Activated naive CD4-positive, alpha-beta T cell treated with anti-CD3 and anti-CD28 coated beads, Interleukin-2, amount 50 U/mL, for 24 hours (primary cell): ENCODE data around the gene SVIL.
"Not testable (repeated sequence)": the region's sequence is repeated elsewhere in the genome, so short reads cannot be mapped to it uniquely, and the experiment has no call there.

Experiments used
- H3K27ac Mint-ChIP-seq: one replicate; pipeline ENCODE4 v1.8.0; 2021; ENCODE audit warnings: mild to moderate bottlenecking, mixed read lengths
- H3K27me3 Mint-ChIP-seq: one replicate; pipeline ENCODE4 v1.8.0; 2021; ENCODE audit warnings: mixed read lengths
- H3K36me3 Mint-ChIP-seq: one replicate; pipeline ENCODE4 v1.8.0; 2021; ENCODE audit warnings: mixed read lengths
- H3K4me1 Mint-ChIP-seq: one replicate; pipeline ENCODE4 v1.8.0; 2021; ENCODE audit warnings: mixed read lengths
- H3K4me3 Mint-ChIP-seq: one replicate; pipeline ENCODE4 v1.8.0; 2021; ENCODE audit warnings: mild to moderate bottlenecking, mixed read lengths
- H3K9me3 Mint-ChIP-seq: one replicate; pipeline ENCODE4 v1.8.0; 2021; ENCODE audit warnings: mixed read lengths

Gene SVIL

GRCh38 chr10:29454250-29454649 lies 180.5 kb downstream of the SVIL start:
- H3K9me3 Mint-ChIP-seq = no peaks in the 10 kb centered on the region
- H3K4me1 Mint-ChIP-seq = no peaks in the 10 kb centered on the region
- H3K27me3 Mint-ChIP-seq = no peaks in the 10 kb centered on the region
- no peak overlapping the region for H3K4me3 Mint-ChIP-seq
- no peak overlapping the region for H3K27ac Mint-ChIP-seq
- H3K36me3 Mint-ChIP-seq = peaks cover 12% of the 10 kb centered on the region

- Mint-ChIP-seq H3K4me3 (no peak overlapping the region), H3K27me3 (no peaks in the 10 kb centered on the region), H3K9me3 (no peaks in the 10 kb centered on the region), H3K27ac (no peak overlapping the region), H3K4me1 (no peaks in the 10 kb centered on the region), H3K36me3 (peaks cover 10% of the 10 kb centered on the region)
Measured at GRCh38 chr10:29452546-29452945, 182.2 kb downstream of the SVIL start.

- Mint-ChIP-seq H3K9me3 (no peaks in the 10 kb centered on the region), H3K27me3 (no peaks in the 10 kb centered on the region), H3K27ac (no peak overlapping the region), H3K4me3 (no peak overlapping the region), H3K4me1 (no peaks in the 10 kb centered on the region), H3K36me3 (peaks cover 10% of the 10 kb centered on the region)
Measured at GRCh38 chr10:29451946-29452345, 182.8 kb downstream of the SVIL start.

DNA sequence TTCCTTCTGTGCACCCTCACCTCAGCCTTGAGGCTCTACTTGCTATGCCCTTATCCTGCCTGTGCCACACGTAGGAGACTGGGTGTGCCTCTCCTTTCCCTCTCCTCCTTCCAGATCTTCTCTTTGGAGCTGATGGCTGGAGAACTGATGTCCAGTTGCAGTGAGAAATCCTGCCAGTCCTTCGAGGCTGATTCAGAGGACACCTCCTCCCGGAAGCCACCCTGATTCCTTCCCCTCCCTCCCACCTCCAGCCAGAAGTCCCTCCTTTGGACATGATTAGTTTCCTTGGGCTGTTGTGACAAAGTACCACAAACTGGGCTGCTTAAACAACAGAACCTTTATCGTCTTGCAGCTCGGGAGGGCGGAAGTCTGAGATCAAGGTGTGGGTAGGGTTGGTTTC lies 184.4 kb downstream of the SVIL start:
- H3K9me3 Mint-ChIP-seq = no peaks in the 10 kb centered on the region
- H3K4me1 Mint-ChIP-seq = no peaks in the 10 kb centered on the region
- no peak overlapping the region for H3K4me3 Mint-ChIP-seq
- no peaks in the 10 kb centered on the region for H3K27me3 Mint-ChIP-seq
- H3K27ac Mint-ChIP-seq = no peak overlapping the region
- H3K36me3 Mint-ChIP-seq = peaks cover 6% of the 10 kb centered on the region

DNA sequence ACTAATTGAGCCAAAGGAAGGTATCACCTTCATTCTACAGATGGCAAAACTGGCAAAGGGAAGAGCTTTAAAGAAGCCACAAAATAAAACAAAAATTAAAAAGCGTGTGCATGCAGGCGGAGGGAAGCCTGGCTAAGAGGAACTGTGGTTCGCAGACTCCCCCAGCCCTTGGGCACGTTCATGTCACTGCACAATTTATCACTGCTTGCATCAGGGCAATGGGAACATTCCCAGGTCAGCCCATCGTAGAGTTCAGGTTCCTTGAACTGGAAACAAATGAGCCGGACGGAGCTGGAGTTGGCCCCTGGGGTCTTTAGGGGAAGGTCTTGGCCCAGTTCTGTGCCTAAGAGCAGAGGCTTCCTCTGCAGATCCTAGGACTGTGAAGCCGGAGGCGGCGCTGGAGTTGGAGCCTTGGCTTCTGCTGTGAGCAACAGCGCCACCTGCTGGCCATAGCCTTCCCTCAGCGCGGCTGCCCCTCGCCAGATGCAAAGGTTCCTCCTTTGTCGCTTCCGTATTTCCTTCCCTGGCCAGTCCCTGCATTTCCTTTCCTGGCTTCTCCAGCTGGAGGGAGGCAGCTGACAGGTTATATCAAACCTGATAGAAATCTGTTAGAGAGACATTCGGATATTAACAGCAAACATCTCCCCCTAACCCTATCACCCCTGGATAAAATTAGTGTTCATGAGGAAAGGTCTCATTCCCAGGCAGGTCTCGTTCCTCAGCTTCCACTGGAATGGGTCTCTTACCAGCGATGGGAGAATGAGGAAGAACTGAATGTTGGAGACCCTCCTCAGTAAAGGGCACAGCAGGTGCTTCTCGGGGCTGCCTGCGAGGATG lies 185.8 kb downstream of the SVIL start:
- H3K27ac Mint-ChIP-seq, H3K36me3 Mint-ChIP-seq, H3K27me3 Mint-ChIP-seq, H3K4me1 Mint-ChIP-seq, H3K4me3 Mint-ChIP-seq, H3K9me3 Mint-ChIP-seq: not testable (repeated sequence)

DNA sequence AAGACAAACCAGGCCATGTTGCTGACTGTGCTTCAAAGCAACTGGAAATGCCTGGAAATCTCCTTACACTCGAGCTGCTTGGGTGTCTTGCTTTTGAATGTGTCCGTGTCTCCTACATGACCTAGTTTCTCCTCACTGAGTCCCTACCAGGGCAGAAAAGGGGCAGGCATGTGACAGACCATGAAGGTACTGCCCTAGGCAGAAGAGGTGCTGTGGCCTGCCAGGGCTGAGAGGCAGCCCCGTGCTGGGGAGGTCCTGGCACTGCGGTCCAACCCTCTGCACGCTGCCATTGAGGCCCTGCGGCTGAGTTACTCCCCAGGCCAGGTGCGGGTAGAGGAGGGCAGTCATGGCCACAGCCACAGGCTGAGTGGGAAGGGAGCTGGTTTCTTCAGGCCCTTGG lies 186.6 kb downstream of the SVIL start:
- no peak overlapping the region for H3K4me3 Mint-ChIP-seq
- H3K9me3 Mint-ChIP-seq = no peaks in the 10 kb centered on the region
- H3K27me3 Mint-ChIP-seq = no peaks in the 10 kb centered on the region
- no peak overlapping the region for H3K27ac Mint-ChIP-seq
- H3K4me1 Mint-ChIP-seq = no peaks in the 10 kb centered on the region
- no peaks in the 10 kb centered on the region for H3K36me3 Mint-ChIP-seq

DNA sequence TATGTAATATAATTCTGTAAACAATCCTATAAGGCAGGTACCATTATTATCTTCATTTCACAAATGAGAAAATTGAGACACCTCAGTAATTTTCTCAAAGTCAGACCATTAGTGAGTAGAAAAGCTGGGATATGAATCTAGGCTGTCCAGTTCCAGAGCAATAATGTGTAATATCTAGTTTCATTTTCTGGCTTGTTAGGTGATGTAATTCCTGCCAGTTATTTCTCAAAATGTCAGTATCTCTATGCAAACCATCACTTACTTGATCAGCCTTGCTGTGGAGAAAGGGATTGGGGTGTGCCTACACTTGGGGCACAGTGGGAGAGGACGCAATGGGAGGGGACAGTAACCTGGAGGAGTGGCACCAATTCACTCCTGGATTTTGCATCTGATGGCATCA lies 188.4 kb downstream of the SVIL start:
- Mint-ChIP-seq H3K4me3 (no peak overlapping the region), H3K36me3 (no peaks in the 10 kb centered on the region), H3K27me3 (no peaks in the 10 kb centered on the region), H3K4me1 (no peaks in the 10 kb centered on the region), H3K9me3 (no peaks in the 10 kb centered on the region), H3K27ac (no peak overlapping the region)

- no peak overlapping the region for H3K27ac Mint-ChIP-seq
- peaks cover 10% of the 10 kb centered on the region for H3K36me3 Mint-ChIP-seq
- H3K4me1 Mint-ChIP-seq = no peaks in the 10 kb centered on the region
- H3K27me3 Mint-ChIP-seq = no peaks in the 10 kb centered on the region
- H3K4me3 Mint-ChIP-seq = no peak overlapping the region
- H3K9me3 Mint-ChIP-seq = peaks cover 3% of the 10 kb centered on the region
Measured at GRCh38 chr10:29443745-29444523, 190.8 kb downstream of the SVIL start.

DNA sequence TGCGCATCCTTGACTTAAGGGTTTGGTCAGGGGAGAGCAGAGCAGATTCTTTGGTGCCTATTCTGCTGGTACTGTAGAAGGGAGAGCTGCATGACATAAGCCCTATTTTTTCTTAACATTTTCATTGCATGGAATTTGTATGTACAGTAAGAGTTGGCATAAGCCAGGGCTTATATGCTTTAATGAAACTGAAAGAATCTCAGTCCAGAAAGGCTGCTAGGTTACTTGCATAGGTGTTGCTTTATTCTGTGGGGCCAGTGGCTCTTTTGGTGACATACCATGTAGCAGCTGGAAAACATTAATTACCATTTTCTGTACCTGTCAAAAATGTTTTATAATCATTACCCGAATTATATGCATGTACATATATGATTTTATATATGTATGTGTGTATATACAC lies 193.8 kb downstream of the SVIL start:
- Mint-ChIP-seq H3K4me1 (no peaks in the 10 kb centered on the region), H3K9me3 (peaks cover 10% of the 10 kb centered on the region), H3K4me3 (no peak overlapping the region), H3K36me3 (peaks cover 22% of the 10 kb centered on the region), H3K27me3 (no peaks in the 10 kb centered on the region), H3K27ac (no peak overlapping the region)

GRCh38 chr10:29439005-29439404 lies 195.8 kb downstream of the SVIL start:
- H3K4me3 Mint-ChIP-seq, H3K27ac Mint-ChIP-seq, H3K27me3 Mint-ChIP-seq, H3K4me1 Mint-ChIP-seq: not testable (repeated sequence)
- Mint-ChIP-seq H3K36me3 (peaks cover 33% of the 10 kb centered on the region), H3K9me3 (peaks cover 15% of the 10 kb centered on the region)

DNA sequence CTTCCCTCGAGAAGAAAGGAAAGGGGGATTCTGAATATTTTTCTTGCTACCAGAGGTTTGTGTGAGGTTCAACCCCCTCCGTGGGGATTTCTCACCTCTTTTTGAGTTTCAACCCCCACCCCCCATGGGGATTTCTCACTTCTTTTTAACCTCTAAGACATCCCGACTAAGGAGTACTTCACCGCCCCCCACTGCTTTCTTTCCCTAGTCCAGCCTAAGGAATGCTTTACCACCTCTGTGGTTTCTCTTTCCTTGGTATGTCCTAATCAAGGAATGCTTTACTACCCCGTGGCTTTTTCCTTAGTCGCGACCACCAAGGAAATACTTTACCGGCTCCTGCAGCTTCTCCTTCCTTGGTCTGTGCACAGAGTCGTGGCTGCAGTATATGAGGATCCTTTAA lies 196.5 kb downstream of the SVIL start:
- peaks cover 33% of the 10 kb centered on the region for H3K36me3 Mint-ChIP-seq
- H3K4me3 Mint-ChIP-seq = no peak overlapping the region
- H3K27me3 Mint-ChIP-seq = no peaks in the 10 kb centered on the region
- peaks cover 15% of the 10 kb centered on the region for H3K9me3 Mint-ChIP-seq
- no peaks in the 10 kb centered on the region for H3K4me1 Mint-ChIP-seq
- H3K27ac Mint-ChIP-seq = no peak overlapping the region

GRCh38 chr10:29437871-29438270 lies 196.9 kb downstream of the SVIL start:
- H3K4me3 Mint-ChIP-seq = no peak overlapping the region
- no peaks in the 10 kb centered on the region for H3K27me3 Mint-ChIP-seq
- H3K9me3 Mint-ChIP-seq = peaks cover 15% of the 10 kb centered on the region
- peaks cover 33% of the 10 kb centered on the region for H3K36me3 Mint-ChIP-seq
- peak overlapping the region; percentile 36 for H3K27ac Mint-ChIP-seq
- no peaks in the 10 kb centered on the region for H3K4me1 Mint-ChIP-seq

GRCh38 chr10:29435809-29436501 lies 198.8 kb downstream of the SVIL start:
- Mint-ChIP-seq H3K27me3 (no peaks in the 10 kb centered on the region), H3K9me3 (peaks cover 15% of the 10 kb centered on the region), H3K27ac (no peak overlapping the region), H3K4me3 (no peak overlapping the region), H3K4me1 (no peaks in the 10 kb centered on the region), H3K36me3 (peaks cover 33% of the 10 kb centered on the region)

GRCh38 chr10:29434111-29434510 lies 200.7 kb downstream of the SVIL start:
- H3K27ac Mint-ChIP-seq = no peak overlapping the region
- H3K27me3 Mint-ChIP-seq = no peaks in the 10 kb centered on the region
- H3K36me3 Mint-ChIP-seq = peaks cover 25% of the 10 kb centered on the region
- no peaks in the 10 kb centered on the region for H3K4me1 Mint-ChIP-seq
- peaks cover 14% of the 10 kb centered on the region for H3K9me3 Mint-ChIP-seq
- no peak overlapping the region for H3K4me3 Mint-ChIP-seq

- Mint-ChIP-seq H3K9me3 (peaks cover 9% of the 10 kb centered on the region), H3K4me1 (no peaks in the 10 kb centered on the region), H3K36me3 (peaks cover 14% of the 10 kb centered on the region), H3K27me3 (no peaks in the 10 kb centered on the region), H3K4me3 (no peak overlapping the region), H3K27ac (no peak overlapping the region)
Measured at GRCh38 chr10:29431711-29432110, 203.1 kb downstream of the SVIL start.

- no peaks in the 10 kb centered on the region for H3K9me3 Mint-ChIP-seq
- no peaks in the 10 kb centered on the region for H3K27me3 Mint-ChIP-seq
- H3K4me1 Mint-ChIP-seq = no peaks in the 10 kb centered on the region
- no peak overlapping the region for H3K4me3 Mint-ChIP-seq
- no peak overlapping the region for H3K27ac Mint-ChIP-seq
- H3K36me3 Mint-ChIP-seq = peaks cover 9% of the 10 kb centered on the region
Measured at GRCh38 chr10:29430101-29430500, 204.7 kb downstream of the SVIL start.
